PFSK-1 (cell line): ENCODE measurements around the gene TCAP.

ENCODE experiments used
- FOXP2 ChIP-seq: optimal IDR thresholded peaks from 2 replicates; pipeline ENCODE3; 2011; ENCODE audit warnings: borderline replicate concordance, control low read depth, inconsistent platforms; ENCODE audit not compliant: insufficient read depth; ENCODE audit errors: extremely low read length, extremely low read depth
- POLR2AphosphoS5 ChIP-seq: IDR thresholded peaks from 2 replicates; pipeline ENCODE4 v1.6.1; 2012; ENCODE audit warnings: low read depth, mild to moderate bottlenecking, control low read depth, low read length, moderate library complexity
- REST ChIP-seq, 2 experiments: IDR thresholded peaks; 2 replicates each; pipeline versions ENCODE4 v1.6.1 to v1.8.0; 2011 to 2012; ENCODE audit warnings: low read depth in 2 of 2, low read length in 2 of 2, control low read depth in 1 of 2, inconsistent platforms in 1 of 2, mild to moderate bottlenecking in 1 of 2, moderate library complexity in 1 of 2; ENCODE audit not compliant: insufficient read depth in 1 of 2
- SIN3A ChIP-seq: IDR thresholded peaks from 2 replicates; pipeline ENCODE4 v1.6.1; 2012; ENCODE audit warnings: mild to moderate bottlenecking, low read length, moderate library complexity, borderline replicate concordance; ENCODE audit not compliant: insufficient read depth
- TAF1 ChIP-seq: IDR thresholded peaks from 2 replicates; pipeline ENCODE4 v1.6.1; 2012; ENCODE audit warnings: low read length, control low read depth, borderline replicate concordance; ENCODE audit not compliant: insufficient read depth

DNA sequence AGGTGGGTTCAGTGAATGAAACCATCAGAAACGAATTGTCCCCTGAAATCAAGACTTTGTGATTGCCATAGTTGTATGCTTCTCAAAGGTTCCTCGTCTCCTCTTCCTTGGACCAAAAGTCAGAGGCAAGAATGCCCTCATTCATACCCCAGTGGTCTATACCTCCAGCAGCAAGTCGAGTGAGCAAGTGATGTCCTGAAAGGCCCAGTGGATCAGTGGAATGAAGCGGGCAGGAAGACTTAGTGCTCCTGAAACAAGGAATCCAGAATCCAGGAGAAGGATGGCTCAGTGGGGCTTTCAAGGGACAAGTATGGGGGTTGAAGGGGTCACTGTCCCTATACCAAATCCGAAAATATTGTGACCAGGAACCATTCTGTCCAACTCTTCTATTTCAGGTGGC, 29.4 kb downstream of the TCAP start:
- no peak for TF ChIP-seq POLR2AphosphoS5
- no peak for TF ChIP-seq REST (IDR thresholded peaks at IDR 0.05; ENCODE audit: insufficient read depth in 1 of 2, low read depth in 2 of 2, low read length in 2 of 2)
- no peak for TF ChIP-seq FOXP2
- TF ChIP-seq TAF1, result no peak
- TF ChIP-seq SIN3A, result no peak
